Suprapubic skin (tissue), 3 donors: ENCODE measurements around the gene SLX9.

ENCODE experiments used
- CTCF ChIP-seq, 2 donors: fragments of 200-600 bp in 1 of 2; fragments of 450-650 bp in 1 of 2; sonication (generic) in 1 of 2; IDR thresholded peaks; one replicate each; pipeline ENCODE4 v1.5.1; 2016 to 2019; ENCODE audit warnings: antibody characterized with exemption in 2 of 2, mild to moderate bottlenecking in 1 of 2, moderate library complexity in 1 of 2
- POLR2A ChIP-seq, 2 donors: fragments of 450-650 bp; IDR thresholded peaks; one replicate each; pipeline ENCODE4 v1.6.1; 2017; ENCODE audit warnings: antibody characterized with exemption in 2 of 2, mild to moderate bottlenecking in 2 of 2, moderate library complexity in 2 of 2

- no peak for TF ChIP-seq CTCF (IDR thresholded peaks at IDR 0.05)
- TF ChIP-seq POLR2A (IDR thresholded peaks at IDR 0.05) = no peak
Observed at GRCh38 chr21:44962403-44962966, 22.7 kb downstream of the SLX9 start.
